Ovary (tissue), 9 donors: ENCODE results near the gene ARID3C. TPM values are rescaled to one million over a fixed set of nuclear protein-coding genes. Genes with fewer than 3 reads are reported as not detected.
"Not testable (repeated sequence)": the region's sequence is repeated elsewhere in the genome, so short reads cannot be mapped to it uniquely, and the experiment has no call there.

ENCODE experiments used
- DNase-seq, 5 donors: peaks; one replicate each; pipeline ENCODE4 v3.0.0-alpha.2; 2019 to 2020
- H3K27ac ChIP-seq, 2 donors: fragments of 200-600 bp; one replicate each; pipeline versions ENCODE4 v1.5.1 to v1.8.0; 2019 to 2022
- H3K27me3 ChIP-seq: fragments of 200-600 bp; one replicate; pipeline ENCODE4 v1.8.0; 2022
- H3K36me3 ChIP-seq: fragments of 200-600 bp; sonication (generic); one replicate; pipeline ENCODE4 v1.5.1; 2019
- H3K4me1 ChIP-seq: one replicate; pipeline ENCODE4 v1.8.1; 2013; ENCODE audit warnings: mild to moderate bottlenecking, moderate library complexity; ENCODE audit not compliant: insufficient read depth
- H3K4me3 ChIP-seq: fragments of 200-600 bp; sonication (generic); one replicate; pipeline ENCODE4 v1.5.1; 2017
- H3K9me3 ChIP-seq, 2 donors: fragments of 200-600 bp in 1 of 2; sonication (generic) in 1 of 2; one replicate each; pipeline versions ENCODE4 v1.5.1 to v1.8.1; 2013 to 2019; ENCODE audit warnings: mild to moderate bottlenecking in 1 of 2, moderate library complexity in 1 of 2
- EP300 ChIP-seq: sonication (generic); formaldehyde crosslinking; IDR thresholded peaks from one replicate; pipeline ENCODE4 v1.6.1; 2017; ENCODE audit warnings: antibody characterized with exemption
- POLR2A ChIP-seq: fragments of 450-650 bp; IDR thresholded peaks from one replicate; pipeline ENCODE4 v1.6.1; 2017; ENCODE audit warnings: antibody characterized with exemption, mild to moderate bottlenecking, moderate library complexity
- whole genome bisulfite sequencing, 3 donors: extraction: QIAGEN DNeasy Blood & Tissue Kit in 1 of 3; methylation state at CpG; one replicate each; pipeline versions ENCODE4 v1.1.5 to v1.1.7; 2013 to 2017; 5-methylcytosine and 5-hydroxymethylcytosine counted together
- intact Hi-C, 4 donors: fragments of 100-400 bp; cut with DNase I; formaldehyde crosslinking; loops; one replicate each; pipeline versions ENCODE4 v1.11.0 to v1.15.1; 2022 to 2023
- polyA plus RNA-seq, 2 donors: library from polyadenylated mRNA; stranded (reverse); fragments of 200-250 nt in 1 of 2; fragments of 350-450 nt in 1 of 2; fragmentation: Illumina TruSeq in 1 of 2; extraction: RNeasy Lipid Tissue Mini Kit (QIAGEN cat#74804) in 1 of 2; gene quantifications; one replicate each; pipeline ENCODE4 v1.2.3, GENCODE V29; 2013 to 2014
- total RNA-seq, 7 donors: library from RNA; depleted of rRNA in 2 of 7; stranded (reverse); fragments of >200 nt in 2 of 7; fragmentation: NEBNext Ultra II Directional in 3 of 7; extraction: Animal tissue kit (Norgen Biotek cat#: 25700) in 3 of 7; gene quantifications; one replicate each; pipeline versions ENCODE4 v1.1.0 to v1.2.4, GENCODE V29; 2016 to 2023
- TF ChIP-seq, protein P1 (sequence below), 3 donors: fragments of 450-650 bp in 2 of 3; fragments of 200-600 bp in 1 of 3; IDR thresholded peaks; one replicate each; pipeline versions ENCODE4 v1.5.1 to v1.8.0; 2016 to 2022; ENCODE audit warnings: antibody characterized with exemption in 3 of 3, mild to moderate bottlenecking in 1 of 3
- donor health status: DM: no; HTN: no; CAD: no; lungs with moderate emphysema.
- donor health status: DM: no; HTN: no; CAD: no.
- donor health status: Bipolar disorder and iron deficiency.
- donor health status: DM: yes; HTN: yes; CAD: no.
- donor health status: DM: no; HTN: no; CAD: no.
- donor health status: DM: yes; HTN: yes; CAD: no.

The ARID3C gene
- total and polyA plus RNA-seq, 9 donors, result 0.07 to 0.40 TPM; not detected in 7

DNA sequence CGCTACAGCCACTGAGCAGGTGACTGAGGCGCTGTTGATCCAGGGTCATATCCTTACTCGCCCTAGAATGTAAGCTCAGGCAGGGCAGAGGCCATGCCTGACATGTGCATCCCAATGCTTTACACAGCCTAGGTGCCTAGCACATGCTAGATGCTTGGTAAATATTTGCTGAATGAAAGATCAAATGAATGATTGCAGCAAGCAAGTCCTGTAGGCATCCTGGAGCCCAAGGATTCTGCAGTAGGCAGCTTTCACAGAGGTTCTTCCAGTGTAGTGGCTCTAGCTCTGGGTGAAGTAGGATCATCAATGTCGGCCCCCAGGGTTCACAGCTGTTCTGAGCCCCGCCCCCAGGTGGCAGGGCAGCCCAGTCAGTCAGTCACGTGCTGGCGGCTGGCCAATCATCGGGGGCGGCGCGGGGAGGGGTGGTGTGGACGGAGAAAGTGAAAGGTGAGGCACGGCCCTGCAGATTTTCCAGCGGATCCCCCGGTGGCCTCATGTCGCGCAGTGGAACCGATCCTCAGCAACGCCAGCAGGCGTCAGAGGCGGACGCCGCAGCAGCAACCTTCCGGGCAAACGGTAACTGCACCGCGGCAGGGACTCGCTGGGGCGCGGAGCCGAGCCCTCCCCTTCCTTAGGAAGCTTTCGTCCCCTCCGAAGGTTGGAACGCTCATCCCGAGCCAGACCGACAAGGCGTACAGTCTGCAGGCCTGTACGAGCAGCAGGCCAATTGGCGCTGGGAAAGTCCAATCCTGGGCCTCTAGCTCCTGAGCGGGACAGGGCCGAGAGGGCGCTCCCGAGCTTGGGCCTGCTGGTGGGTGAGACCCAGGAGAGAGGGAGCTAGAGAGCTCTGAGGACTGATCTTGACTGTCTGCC is 17.6 kb upstream of the ARID3C start, which contains the start of gene GALT:
Gene GALT (plus strand): TSS at position 465 of the 873 bp plus-strand sequence. CDS start 30 bp downstream, at position 495.
- intact Hi-C loops, result no loop called here
- H3K36me3 ChIP-seq, result no peaks in the 10 kb centered on the region
- peak within 1 kb of the TSS; percentile 54 to 79 for H3K27ac ChIP-seq
- H3K9me3 ChIP-seq, result no peaks in the 10 kb centered on the region
- TF ChIP-seq, protein P1, sequence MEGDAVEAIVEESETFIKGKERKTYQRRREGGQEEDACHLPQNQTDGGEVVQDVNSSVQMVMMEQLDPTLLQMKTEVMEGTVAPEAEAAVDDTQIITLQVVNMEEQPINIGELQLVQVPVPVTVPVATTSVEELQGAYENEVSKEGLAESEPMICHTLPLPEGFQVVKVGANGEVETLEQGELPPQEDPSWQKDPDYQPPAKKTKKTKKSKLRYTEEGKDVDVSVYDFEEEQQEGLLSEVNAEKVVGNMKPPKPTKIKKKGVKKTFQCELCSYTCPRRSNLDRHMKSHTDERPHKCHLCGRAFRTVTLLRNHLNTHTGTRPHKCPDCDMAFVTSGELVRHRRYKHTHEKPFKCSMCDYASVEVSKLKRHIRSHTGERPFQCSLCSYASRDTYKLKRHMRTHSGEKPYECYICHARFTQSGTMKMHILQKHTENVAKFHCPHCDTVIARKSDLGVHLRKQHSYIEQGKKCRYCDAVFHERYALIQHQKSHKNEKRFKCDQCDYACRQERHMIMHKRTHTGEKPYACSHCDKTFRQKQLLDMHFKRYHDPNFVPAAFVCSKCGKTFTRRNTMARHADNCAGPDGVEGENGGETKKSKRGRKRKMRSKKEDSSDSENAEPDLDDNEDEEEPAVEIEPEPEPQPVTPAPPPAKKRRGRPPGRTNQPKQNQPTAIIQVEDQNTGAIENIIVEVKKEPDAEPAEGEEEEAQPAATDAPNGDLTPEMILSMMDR (IDR thresholded peaks at IDR 0.05), result peak in 1 of 3 donors; percentile 64
- TF ChIP-seq POLR2A, result no peak
- no peak for TF ChIP-seq EP300
- DNase-seq, result peak; percentile 93 to 96 (median 95)
- no peaks in the 10 kb centered on the region for H3K27me3 ChIP-seq
- peaks cover 18% of the 10 kb centered on the region for H3K4me1 ChIP-seq
- WGBS, 3 donors, result 4 to 7% (median 6%) methylated on average over 30 to 43 of the region's 43 CpGs
- H3K4me3 ChIP-seq, result peak within 1 kb of the TSS; percentile 82

DNA sequence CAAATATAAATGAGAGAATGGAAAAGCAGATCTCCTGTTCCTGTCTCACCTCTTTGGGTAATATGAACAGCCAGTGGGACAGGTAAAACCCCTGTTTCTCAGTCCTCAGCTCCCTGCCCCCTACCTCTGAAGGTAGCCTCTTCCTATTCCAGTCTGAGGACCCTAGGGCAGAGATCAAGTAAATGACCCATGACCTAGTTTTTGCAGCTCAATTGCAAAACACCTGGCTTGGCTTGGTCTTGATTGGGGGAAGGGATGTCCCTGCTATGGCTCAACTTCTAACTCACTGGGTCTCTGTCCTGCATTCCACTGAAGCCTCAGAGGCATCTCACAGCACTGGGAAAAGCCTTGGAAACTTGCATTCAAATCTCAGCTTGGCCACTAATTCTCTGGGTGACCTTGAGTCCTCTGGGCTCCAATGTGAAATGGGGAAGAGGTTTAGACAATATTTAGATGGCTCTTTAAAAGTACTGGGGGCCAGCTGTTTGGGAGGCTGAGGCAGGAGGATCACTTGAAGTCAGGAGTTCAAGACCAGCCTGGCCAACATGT is 16.0 kb upstream of the ARID3C start:
- Histone ChIP-seq H3K27me3 (no peaks in the 10 kb centered on the region), H3K36me3 (no peaks in the 10 kb centered on the region), H3K27ac (no peak overlapping the region), H3K9me3 (no peaks in the 10 kb centered on the region), H3K4me3 (no peak overlapping the region), H3K4me1 (peaks cover 10% of the 10 kb centered on the region)
- no peak for DNase-seq
- no peak for TF ChIP-seq EP300
- no peak for TF ChIP-seq POLR2A
- TF ChIP-seq, protein P1 (IDR thresholded peaks at IDR 0.05), result no peak
- intact Hi-C loops, result no loop called here

DNA sequence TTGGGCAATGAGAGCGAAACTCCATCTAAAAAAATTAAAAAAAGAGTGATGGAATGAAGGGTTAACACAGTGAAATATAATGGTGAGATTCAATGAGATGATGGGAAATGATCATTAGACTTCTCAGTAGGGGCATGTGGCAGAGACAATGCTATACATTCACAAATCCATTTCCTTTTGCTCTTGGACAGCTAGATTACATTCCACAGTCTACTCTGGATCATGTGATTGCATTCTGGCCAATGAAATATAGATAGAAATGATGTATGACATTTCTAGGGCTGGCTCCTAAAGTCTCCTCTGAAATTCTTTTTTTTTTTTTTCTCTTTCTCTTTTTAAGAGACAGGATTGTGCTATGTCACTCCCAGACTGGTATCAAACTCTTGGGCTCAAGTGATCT is 13.8 kb upstream of the ARID3C start:
- Histone ChIP-seq H3K27ac (no peak overlapping the region), H3K36me3 (no peaks in the 10 kb centered on the region), H3K9me3 (no peaks in the 10 kb centered on the region), H3K4me3 (no peak overlapping the region), H3K4me1 (peaks cover 12% of the 10 kb centered on the region), H3K27me3 (no peaks in the 10 kb centered on the region)
- no peak for DNase-seq
- 84 to 100% (median 94%) methylated on average over 1 of the region's 1 CpG for WGBS, 3 donors
- intact Hi-C loops, result no loop called here
- no peak for TF ChIP-seq POLR2A
- no peak for TF ChIP-seq EP300
- TF ChIP-seq, protein P1 (IDR thresholded peaks at IDR 0.05), result no peak

DNA sequence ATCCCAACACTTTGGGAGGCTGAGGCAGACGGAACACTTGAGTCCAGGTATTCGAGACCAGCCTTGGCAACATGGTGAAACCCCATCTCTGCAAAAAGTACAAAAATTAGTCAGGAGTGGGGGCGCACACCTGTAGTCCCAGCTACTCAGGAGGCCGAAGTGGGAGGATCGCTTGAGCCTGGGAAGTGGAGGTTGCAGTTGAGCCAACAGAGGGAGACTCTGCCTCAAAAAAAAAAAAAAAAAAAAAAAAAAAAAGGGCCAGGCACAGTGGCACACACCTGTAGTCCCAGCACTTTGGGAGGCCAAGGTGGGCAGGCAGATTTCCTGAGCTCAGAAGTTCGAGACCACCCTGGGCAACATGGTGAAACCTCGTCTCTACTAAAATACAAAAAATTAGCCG is 10.5 kb upstream of the ARID3C start:
- H3K27ac ChIP-seq, H3K27me3 ChIP-seq, H3K9me3 ChIP-seq, H3K4me3 ChIP-seq, H3K36me3 ChIP-seq, H3K4me1 ChIP-seq, DNase-seq: not testable (repeated sequence)
- intact Hi-C loops, result loop anchor here in 1 of 4 donors (5.0 kb wide), 1 partner anchor 63 kb away; no protein-coding TSS in a partner anchor
- WGBS, 3 donors, result 86 to 91% (median 89%) methylated on average over 8 of the region's 8 CpGs

DNA sequence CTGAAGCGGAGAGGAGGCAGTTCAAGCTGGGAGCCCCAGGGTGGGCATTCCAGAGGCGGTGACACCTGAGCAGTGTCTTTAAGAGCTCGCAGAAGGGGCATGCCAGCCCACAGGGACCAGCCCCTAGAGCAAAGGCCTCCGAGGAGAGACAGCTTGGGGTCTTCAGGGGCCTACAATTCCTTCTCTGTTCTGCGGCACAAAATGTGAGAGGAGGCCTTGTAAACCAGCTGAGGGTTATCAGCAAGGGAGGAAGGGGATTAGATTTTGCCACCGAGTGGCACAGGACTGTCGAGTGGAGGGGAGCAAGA is 9.2 kb upstream of the ARID3C start:
- DNase-seq, result no peak
- Histone ChIP-seq H3K27ac (peak overlapping the region; percentile 15 to 77), H3K36me3 (no peaks in the 10 kb centered on the region), H3K4me1 (peaks cover 8% of the 10 kb centered on the region), H3K27me3 (no peaks in the 10 kb centered on the region), H3K9me3 (no peaks in the 10 kb centered on the region), H3K4me3 (peak overlapping the region; percentile 65)
- intact Hi-C loops, result loop anchor here in 1 of 4 donors (5.0 kb wide), 1 partner anchor 64 kb away; no protein-coding TSS in a partner anchor
- TF ChIP-seq EP300, result no peak
- TF ChIP-seq, protein P1 (IDR thresholded peaks at IDR 0.05), result no peak
- TF ChIP-seq POLR2A, result no peak
- WGBS, 3 donors, result 8 to 14% (median 10%) methylated on average over 7 of the region's 7 CpGs
